Measurements from ENCODE around the gene ZCCHC14. TPM values are rescaled to one million over a fixed set of nuclear protein-coding genes. Genes with fewer than 3 reads are reported as not detected.

ZCCHC14 gene
- total RNA-seq, 1 experiment from 2014 or later = 27.7 TPM

DNA sequence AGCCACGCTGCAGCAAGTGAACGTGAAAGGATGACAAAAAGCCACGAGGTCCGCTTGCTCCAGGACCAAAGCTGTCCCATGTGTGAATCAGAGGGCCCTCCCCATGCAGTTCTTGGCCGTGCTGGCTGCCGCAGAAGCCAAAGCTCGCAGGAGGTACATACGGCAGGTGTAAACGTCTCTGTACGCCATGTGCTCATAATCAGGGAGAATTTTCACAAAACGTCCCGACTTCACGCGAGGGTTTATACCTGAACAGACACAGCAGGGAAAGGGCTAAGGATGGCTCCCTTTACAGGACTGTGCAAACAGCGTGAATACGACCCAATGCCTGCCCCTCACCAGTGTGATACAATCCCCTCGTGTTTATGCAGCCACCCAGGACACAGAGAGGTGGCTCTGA, 134.6 kb downstream of the ZCCHC14 start:
- Histone ChIP-seq H2BK20ac (ENCODE audit: low read depth, low read length, poor library complexity, severe bottlenecking) (no peak overlapping the region), H2BK5ac (ENCODE audit: insufficient read length, low read length) (no peak overlapping the region), H3K79me1 (ENCODE audit: insufficient read depth, low read depth, low read length, poor library complexity, severe bottlenecking) (no peaks in the 10 kb centered on the region), H3K23me2 (ENCODE audit: insufficient read length, low read depth, low read length, poor library complexity, severe bottlenecking) (no peaks in the 10 kb centered on the region), H4K5ac (ENCODE audit: insufficient read length, low read depth, low read length) (no peak overlapping the region), H3K27me3 (ENCODE audit: insufficient read depth, low read length) (no peaks in the 10 kb centered on the region), H3T11ph (ENCODE audit: low read length) (no peak overlapping the region), H3K79me2 (ENCODE audit: insufficient read depth, low read length) (no peaks in the 10 kb centered on the region), H3K9me3 (ENCODE audit: control insufficient read depth, low read depth, low read length) (no peaks in the 10 kb centered on the region), H4K91ac (ENCODE audit: insufficient read length, low read depth, low read length) (no peak overlapping the region), H3K4me1 (ENCODE audit: insufficient read depth, low read length) (no peaks in the 10 kb centered on the region), H3K18ac (ENCODE audit: insufficient read length, low read depth, low read length) (no peak overlapping the region), H3K56ac (ENCODE audit: insufficient read length, low read depth, low read length) (no peak overlapping the region), H3K23ac (ENCODE audit: insufficient read length, low read depth, low read length) (no peak overlapping the region), H3K4me2 (ENCODE audit: insufficient read depth, insufficient read length, low read length) (no peak overlapping the region), H2AK5ac (ENCODE audit: insufficient read length, low read length) (no peak overlapping the region), H2AFZ (ENCODE audit: low read length) (no peak overlapping the region), H4K8ac (replicated peaks; ENCODE audit: insufficient read length, low read depth, low read length) (no peak overlapping the region), H3K14ac (ENCODE audit: insufficient read depth, low read length) (no peak overlapping the region; the same call in 1 of the 2 replicates), H3K4ac (ENCODE audit: low read depth, low read length) (no peak overlapping the region), H2BK12ac (ENCODE audit: insufficient read length, low read depth, low read length) (no peak overlapping the region), H3K27ac (ENCODE audit: insufficient read length, low read depth, low read length) (no peak overlapping the region), H2BK120ac (ENCODE audit: low read depth, low read length, poor library complexity, severe bottlenecking) (no peak overlapping the region), H3K9ac (ENCODE audit: extremely low read depth, insufficient read length, low read length) (no peak overlapping the region), H2BK15ac (ENCODE audit: low read depth, low read length) (no peak overlapping the region), H4K20me1 (ENCODE audit: control insufficient read depth, insufficient read depth, insufficient read length) (no peaks in the 10 kb centered on the region)
- no peaks in the 10 kb centered on the region for H3K4me1 Mint-ChIP-seq
- WGBS (ENCODE audit: extremely low coverage, insufficient read length, low lambda C conversion rate) = no CpG with 5 or more reads among the region's 17 CpGs
- peaks cover 4 to 43% (median 26%) of the 10 kb centered on the region in 3 experiments; a peak in 6 of 7 replicates for H3K36me3 Mint-ChIP-seq (ENCODE audit: insufficient read depth in 1 of 3, low read depth in 3 of 3)
- TF ChIP-seq, protein P1, sequence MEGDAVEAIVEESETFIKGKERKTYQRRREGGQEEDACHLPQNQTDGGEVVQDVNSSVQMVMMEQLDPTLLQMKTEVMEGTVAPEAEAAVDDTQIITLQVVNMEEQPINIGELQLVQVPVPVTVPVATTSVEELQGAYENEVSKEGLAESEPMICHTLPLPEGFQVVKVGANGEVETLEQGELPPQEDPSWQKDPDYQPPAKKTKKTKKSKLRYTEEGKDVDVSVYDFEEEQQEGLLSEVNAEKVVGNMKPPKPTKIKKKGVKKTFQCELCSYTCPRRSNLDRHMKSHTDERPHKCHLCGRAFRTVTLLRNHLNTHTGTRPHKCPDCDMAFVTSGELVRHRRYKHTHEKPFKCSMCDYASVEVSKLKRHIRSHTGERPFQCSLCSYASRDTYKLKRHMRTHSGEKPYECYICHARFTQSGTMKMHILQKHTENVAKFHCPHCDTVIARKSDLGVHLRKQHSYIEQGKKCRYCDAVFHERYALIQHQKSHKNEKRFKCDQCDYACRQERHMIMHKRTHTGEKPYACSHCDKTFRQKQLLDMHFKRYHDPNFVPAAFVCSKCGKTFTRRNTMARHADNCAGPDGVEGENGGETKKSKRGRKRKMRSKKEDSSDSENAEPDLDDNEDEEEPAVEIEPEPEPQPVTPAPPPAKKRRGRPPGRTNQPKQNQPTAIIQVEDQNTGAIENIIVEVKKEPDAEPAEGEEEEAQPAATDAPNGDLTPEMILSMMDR (conservative IDR thresholded peaks at IDR 0.05) = no peak
- no peak for DNase-seq
- H3K9me3 Mint-ChIP-seq = no peaks in the 10 kb centered on the region
- no peak overlapping the region for H3K4me3 Mint-ChIP-seq
- H3K27me3 Mint-ChIP-seq (ENCODE audit: low read depth) = no peaks in the 10 kb centered on the region
- H3K27ac Mint-ChIP-seq = no peak overlapping the region; a peak in 1 of 7 replicates
